ENCODE results near the gene L3MBTL4. TPM values are rescaled to one million over a fixed set of nuclear protein-coding genes. Genes with fewer than 3 reads are reported as not detected.
A peak's percentile ranks its signal among the peaks of the same experiment; 100 is the strongest.

L3MBTL4 gene
- total and polyA plus RNA-seq, 10 of the 15 experiments (the other 5 are each of a cell fraction or from before 2014, with no cell fraction given) = 1.3 to 8.7 (median 3.8) TPM

DNA sequence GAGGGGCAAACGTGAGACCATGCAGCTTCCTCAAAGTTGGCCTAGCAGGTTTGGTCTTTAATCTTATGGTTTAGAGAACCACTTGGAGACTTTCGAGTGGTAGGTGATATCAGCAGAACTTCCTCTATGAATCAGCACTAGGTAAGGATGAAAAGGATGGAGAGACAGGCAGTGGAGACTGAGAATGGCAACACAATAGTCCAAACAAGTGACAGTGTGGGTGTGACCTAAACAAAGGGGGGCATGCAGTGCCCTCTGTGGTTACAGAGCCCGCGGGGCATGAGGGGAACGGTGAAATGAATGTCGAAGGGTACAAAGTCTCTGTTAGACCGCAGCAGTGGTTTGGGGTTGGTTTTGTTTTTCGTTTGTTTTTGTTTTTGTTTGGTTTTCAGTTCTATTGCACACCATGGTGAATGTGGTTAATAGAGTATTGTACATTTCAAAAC, 143.9 kb downstream of the L3MBTL4 start (continued):
- TF ChIP-seq, protein P1, sequence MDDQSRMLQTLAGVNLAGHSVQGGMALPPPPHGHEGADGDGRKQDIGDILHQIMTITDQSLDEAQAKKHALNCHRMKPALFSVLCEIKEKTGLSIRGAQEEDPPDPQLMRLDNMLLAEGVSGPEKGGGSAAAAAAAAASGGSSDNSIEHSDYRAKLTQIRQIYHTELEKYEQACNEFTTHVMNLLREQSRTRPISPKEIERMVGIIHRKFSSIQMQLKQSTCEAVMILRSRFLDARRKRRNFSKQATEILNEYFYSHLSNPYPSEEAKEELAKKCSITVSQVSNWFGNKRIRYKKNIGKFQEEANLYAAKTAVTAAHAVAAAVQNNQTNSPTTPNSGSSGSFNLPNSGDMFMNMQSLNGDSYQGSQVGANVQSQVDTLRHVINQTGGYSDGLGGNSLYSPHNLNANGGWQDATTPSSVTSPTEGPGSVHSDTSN (IDR thresholded peaks at IDR 0.05; ENCODE audit: insufficient replicate concordance, low read depth, low read length) = no peak
- no peak for TF ChIP-seq KDM1A (IDR thresholded peaks at IDR 0.05; ENCODE audit: borderline replicate concordance)
- no peak for TF ChIP-seq SPI1 (IDR thresholded peaks at IDR 0.05; ENCODE audit: borderline replicate concordance, insufficient read depth, low read depth, low read length)
- TF ChIP-seq RAD21 (IDR thresholded peaks at IDR 0.05; ENCODE audit: insufficient read depth, low read depth, low read length) = no peak
- TF ChIP-seq ATF7 (IDR thresholded peaks at IDR 0.05; ENCODE audit: low read depth) = peak; percentile 76
- TF ChIP-seq NRF1 (conservative IDR thresholded peaks at IDR 0.05; ENCODE audit: low read depth, low read length) = no peak
- TF ChIP-seq RB1 (IDR thresholded peaks at IDR 0.05; ENCODE audit: borderline replicate concordance) = no peak
- TF ChIP-seq LARP7 (IDR thresholded peaks at IDR 0.05) = no peak
- no peak for TF ChIP-seq HDAC6 (IDR thresholded peaks at IDR 0.05; ENCODE audit: unreplicated experiment)
- TF ChIP-seq BCLAF1 (IDR thresholded peaks at IDR 0.05) = no peak
- TF ChIP-seq ZSCAN29 (IDR thresholded peaks at IDR 0.05) = no peak
- peak; percentile 95 for TF ChIP-seq MLLT1 (IDR thresholded peaks at IDR 0.05)
- peak in 1 of 2 experiments; percentile 36; a peak in 1 of 4 replicates for TF ChIP-seq ETV6 (conservative IDR thresholded peaks at IDR 0.05 in 1 of 2, IDR thresholded peaks at IDR 0.05 in 1 of 2; ENCODE audit: borderline replicate concordance in 1 of 2, low read depth in 1 of 2)
- no peak for TF ChIP-seq ESRRA (IDR thresholded peaks at IDR 0.05; ENCODE audit: low read length)
- TF ChIP-seq ZNF24 (IDR thresholded peaks at IDR 0.05) = no peak
- peak; percentile 77; the same call in 1 of the 2 replicates for TF ChIP-seq NBN (IDR thresholded peaks at IDR 0.05)
- TF ChIP-seq ZNF274 (IDR thresholded peaks at IDR 0.05; ENCODE audit: insufficient read depth, insufficient read length) = no peak
- no peak for TF ChIP-seq SRF (IDR thresholded peaks at IDR 0.05; ENCODE audit: low read depth in 2 of 2, low read length in 2 of 2)
- TF ChIP-seq, protein P2, sequence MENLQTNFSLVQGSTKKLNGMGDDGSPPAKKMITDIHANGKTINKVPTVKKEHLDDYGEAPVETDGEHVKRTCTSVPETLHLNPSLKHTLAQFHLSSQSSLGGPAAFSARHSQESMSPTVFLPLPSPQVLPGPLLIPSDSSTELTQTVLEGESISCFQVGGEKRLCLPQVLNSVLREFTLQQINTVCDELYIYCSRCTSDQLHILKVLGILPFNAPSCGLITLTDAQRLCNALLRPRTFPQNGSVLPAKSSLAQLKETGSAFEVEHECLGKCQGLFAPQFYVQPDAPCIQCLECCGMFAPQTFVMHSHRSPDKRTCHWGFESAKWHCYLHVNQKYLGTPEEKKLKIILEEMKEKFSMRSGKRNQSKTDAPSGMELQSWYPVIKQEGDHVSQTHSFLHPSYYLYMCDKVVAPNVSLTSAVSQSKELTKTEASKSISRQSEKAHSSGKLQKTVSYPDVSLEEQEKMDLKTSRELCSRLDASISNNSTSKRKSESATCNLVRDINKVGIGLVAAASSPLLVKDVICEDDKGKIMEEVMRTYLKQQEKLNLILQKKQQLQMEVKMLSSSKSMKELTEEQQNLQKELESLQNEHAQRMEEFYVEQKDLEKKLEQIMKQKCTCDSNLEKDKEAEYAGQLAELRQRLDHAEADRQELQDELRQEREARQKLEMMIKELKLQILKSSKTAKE (IDR thresholded peaks at IDR 0.05; ENCODE audit: low read depth, poor library complexity, severe bottlenecking) = peak; percentile 84
- no peak for TF ChIP-seq CHD4 (IDR thresholded peaks at IDR 0.05)
- TF ChIP-seq ZBTB33 (IDR thresholded peaks at IDR 0.05) = no peak
- TF ChIP-seq STAT1 (conservative IDR thresholded peaks at IDR 0.05) = no peak
- TF ChIP-seq DPF2 (IDR thresholded peaks at IDR 0.05) = no peak
